ENCODE measurements around the gene NDUFB10. TPM values are rescaled to one million over a fixed set of nuclear protein-coding genes. Genes with fewer than 3 reads are reported as not detected.

NDUFB10 gene
- total and polyA plus RNA-seq, 2 experiments from 2014 or later: 244 to 495 TPM

- TF ChIP-seq REST (IDR thresholded peaks at IDR 0.05; ENCODE audit: unreplicated experiment) (no peak), CREB1 (CRISPR knock-in tag; IDR thresholded peaks at IDR 0.05; ENCODE audit: low read depth) (no peak)
Observed at GRCh38 chr16:1947369-1947670, 12.0 kb upstream of the NDUFB10 start (continued).

- no peak for DNase-seq (ENCODE audit: low spot score)
- Histone ChIP-seq H3K9me2 (ENCODE audit: insufficient read depth) (no peaks in the 10 kb centered on the region), H3K27ac (ENCODE audit: low read depth) (no peak overlapping the region), H3K27me3 (ENCODE audit: insufficient read depth) (no peaks in the 10 kb centered on the region), H3F3A (replicated peaks; ENCODE audit: low read depth) (no peaks in the 10 kb centered on the region), H3K4me1 (ENCODE audit: insufficient read depth) (no peaks in the 10 kb centered on the region), H3K4me2 (no peak overlapping the region), H3K36me3 (ENCODE audit: insufficient read depth) (no peaks in the 10 kb centered on the region), H3K4me3 (no peak overlapping the region), H2AFZ (no peak overlapping the region), H4K20me1 (replicated peaks; ENCODE audit: insufficient read depth) (no peaks in the 10 kb centered on the region), H3K79me2 (replicated peaks; ENCODE audit: insufficient read depth) (no peaks in the 10 kb centered on the region)
- Mint-ChIP-seq H3K4me3 (no peak overlapping the region), H3K9me3 (no peaks in the 10 kb centered on the region), H3K36me3 (ENCODE audit: low read depth) (no peaks in the 10 kb centered on the region; the same call in 2 of the 3 replicates), H3K4me1 (peaks cover 3% of the 10 kb centered on the region), H3K27me3 (ENCODE audit: insufficient read depth, low read depth, poor library complexity) (peaks cover 8% of the 10 kb centered on the region), H3K27ac (no peak overlapping the region)
- no peak for ATAC-seq
- TF ChIP-seq JUNB (IDR thresholded peaks at IDR 0.05; ENCODE audit: unreplicated experiment) (no peak), ETS1 (IDR thresholded peaks at IDR 0.05) (no peak), NANOG (IDR thresholded peaks at IDR 0.05; ENCODE audit: borderline replicate concordance) (no peak), POLR2AphosphoS5 (IDR thresholded peaks at IDR 0.05; ENCODE audit: low read depth) (no peak), CREB1 (CRISPR knock-in tag; IDR thresholded peaks at IDR 0.05; ENCODE audit: low read depth) (no peak), EZH2phosphoT487 (IDR thresholded peaks at IDR 0.05; ENCODE audit: unreplicated experiment) (no peak), STAT1 (IDR thresholded peaks at IDR 0.05; ENCODE audit: unreplicated experiment) (no peak), ZNF114 (CRISPR knock-in tag; IDR thresholded peaks at IDR 0.05) (no peak), ZNF331 (CRISPR knock-in tag; IDR thresholded peaks at IDR 0.05; ENCODE audit: low read depth) (no peak), EZH2 (IDR thresholded peaks at IDR 0.05; ENCODE audit: low read depth, unreplicated experiment) (no peak)
- TF ChIP-seq, protein P1, sequence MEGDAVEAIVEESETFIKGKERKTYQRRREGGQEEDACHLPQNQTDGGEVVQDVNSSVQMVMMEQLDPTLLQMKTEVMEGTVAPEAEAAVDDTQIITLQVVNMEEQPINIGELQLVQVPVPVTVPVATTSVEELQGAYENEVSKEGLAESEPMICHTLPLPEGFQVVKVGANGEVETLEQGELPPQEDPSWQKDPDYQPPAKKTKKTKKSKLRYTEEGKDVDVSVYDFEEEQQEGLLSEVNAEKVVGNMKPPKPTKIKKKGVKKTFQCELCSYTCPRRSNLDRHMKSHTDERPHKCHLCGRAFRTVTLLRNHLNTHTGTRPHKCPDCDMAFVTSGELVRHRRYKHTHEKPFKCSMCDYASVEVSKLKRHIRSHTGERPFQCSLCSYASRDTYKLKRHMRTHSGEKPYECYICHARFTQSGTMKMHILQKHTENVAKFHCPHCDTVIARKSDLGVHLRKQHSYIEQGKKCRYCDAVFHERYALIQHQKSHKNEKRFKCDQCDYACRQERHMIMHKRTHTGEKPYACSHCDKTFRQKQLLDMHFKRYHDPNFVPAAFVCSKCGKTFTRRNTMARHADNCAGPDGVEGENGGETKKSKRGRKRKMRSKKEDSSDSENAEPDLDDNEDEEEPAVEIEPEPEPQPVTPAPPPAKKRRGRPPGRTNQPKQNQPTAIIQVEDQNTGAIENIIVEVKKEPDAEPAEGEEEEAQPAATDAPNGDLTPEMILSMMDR (conservative IDR thresholded peaks at IDR 0.05; ENCODE audit: low read depth in 2 of 2): no peak
- TF ChIP-seq, protein P2, sequence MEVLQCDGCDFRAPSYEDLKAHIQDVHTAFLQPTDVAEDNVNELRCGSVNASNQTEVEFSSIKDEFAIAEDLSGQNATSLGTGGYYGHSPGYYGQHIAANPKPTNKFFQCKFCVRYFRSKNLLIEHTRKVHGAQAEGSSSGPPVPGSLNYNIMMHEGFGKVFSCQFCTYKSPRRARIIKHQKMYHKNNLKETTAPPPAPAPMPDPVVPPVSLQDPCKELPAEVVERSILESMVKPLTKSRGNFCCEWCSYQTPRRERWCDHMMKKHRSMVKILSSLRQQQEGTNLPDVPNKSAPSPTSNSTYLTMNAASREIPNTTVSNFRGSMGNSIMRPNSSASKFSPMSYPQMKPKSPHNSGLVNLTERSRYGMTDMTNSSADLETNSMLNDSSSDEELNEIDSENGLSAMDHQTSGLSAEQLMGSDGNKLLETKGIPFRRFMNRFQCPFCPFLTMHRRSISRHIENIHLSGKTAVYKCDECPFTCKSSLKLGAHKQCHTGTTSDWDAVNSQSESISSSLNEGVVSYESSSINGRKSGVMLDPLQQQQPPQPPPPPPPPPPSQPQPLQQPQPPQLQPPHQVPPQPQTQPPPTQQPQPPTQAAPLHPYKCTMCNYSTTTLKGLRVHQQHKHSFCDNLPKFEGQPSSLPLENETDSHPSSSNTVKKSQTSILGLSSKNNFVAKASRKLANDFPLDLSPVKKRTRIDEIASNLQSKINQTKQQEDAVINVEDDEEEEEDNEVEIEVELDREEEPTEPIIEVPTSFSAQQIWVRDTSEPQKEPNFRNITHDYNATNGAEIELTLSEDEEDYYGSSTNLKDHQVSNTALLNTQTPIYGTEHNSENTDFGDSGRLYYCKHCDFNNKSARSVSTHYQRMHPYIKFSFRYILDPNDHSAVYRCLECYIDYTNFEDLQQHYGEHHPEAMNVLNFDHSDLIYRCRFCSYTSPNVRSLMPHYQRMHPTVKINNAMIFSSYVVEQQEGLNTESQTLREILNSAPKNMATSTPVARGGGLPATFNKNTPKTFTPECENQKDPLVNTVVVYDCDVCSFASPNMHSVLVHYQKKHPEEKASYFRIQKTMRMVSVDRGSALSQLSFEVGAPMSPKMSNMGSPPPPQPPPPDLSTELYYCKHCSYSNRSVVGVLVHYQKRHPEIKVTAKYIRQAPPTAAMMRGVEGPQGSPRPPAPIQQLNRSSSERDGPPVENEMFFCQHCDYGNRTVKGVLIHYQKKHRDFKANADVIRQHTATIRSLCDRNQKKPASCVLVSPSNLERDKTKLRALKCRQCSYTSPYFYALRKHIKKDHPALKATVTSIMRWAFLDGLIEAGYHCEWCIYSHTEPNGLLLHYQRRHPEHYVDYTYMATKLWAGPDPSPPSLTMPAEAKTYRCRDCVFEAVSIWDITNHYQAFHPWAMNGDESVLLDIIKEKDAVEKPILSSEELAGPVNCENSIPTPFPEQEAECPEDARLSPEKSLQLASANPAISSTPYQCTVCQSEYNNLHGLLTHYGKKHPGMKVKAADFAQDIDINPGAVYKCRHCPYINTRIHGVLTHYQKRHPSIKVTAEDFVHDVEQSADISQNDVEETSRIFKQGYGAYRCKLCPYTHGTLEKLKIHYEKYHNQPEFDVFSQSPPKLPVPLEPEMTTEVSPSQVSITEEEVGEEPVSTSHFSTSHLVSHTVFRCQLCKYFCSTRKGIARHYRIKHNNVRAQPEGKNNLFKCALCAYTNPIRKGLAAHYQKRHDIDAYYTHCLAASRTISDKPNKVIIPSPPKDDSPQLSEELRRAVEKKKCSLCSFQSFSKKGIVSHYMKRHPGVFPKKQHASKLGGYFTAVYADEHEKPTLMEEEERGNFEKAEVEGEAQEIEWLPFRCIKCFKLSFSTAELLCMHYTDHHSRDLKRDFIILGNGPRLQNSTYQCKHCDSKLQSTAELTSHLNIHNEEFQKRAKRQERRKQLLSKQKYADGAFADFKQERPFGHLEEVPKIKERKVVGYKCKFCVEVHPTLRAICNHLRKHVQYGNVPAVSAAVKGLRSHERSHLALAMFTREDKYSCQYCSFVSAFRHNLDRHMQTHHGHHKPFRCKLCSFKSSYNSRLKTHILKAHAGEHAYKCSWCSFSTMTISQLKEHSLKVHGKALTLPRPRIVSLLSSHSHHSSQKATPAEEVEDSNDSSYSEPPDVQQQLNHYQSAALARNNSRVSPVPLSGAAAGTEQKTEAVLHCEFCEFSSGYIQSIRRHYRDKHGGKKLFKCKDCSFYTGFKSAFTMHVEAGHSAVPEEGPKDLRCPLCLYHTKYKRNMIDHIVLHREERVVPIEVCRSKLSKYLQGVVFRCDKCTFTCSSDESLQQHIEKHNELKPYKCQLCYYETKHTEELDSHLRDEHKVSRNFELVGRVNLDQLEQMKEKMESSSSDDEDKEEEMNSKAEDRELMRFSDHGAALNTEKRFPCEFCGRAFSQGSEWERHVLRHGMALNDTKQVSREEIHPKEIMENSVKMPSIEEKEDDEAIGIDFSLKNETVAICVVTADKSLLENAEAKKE (CRISPR knock-in tag; IDR thresholded peaks at IDR 0.05): no peak
Observed at GRCh38 chr16:1949507-1949906, 9.8 kb upstream of the NDUFB10 start.
